HEK293 (cell line): ENCODE results near the gene COA8.

Experiments used
- GLI2 ChIP-seq: fragments of 450-650 bp; formaldehyde crosslinking; IDR thresholded peaks from 2 replicates; pipeline ENCODE4; 2017; ENCODE audit warnings: missing biosample characterization, missing genetic modification characterization, low read depth, borderline replicate concordance
- GLIS2 ChIP-seq: fragments of 450-650 bp; formaldehyde crosslinking; IDR thresholded peaks from 2 replicates; pipeline ENCODE4 v1.5.1; 2016; ENCODE audit warnings: missing biosample characterization, missing genetic modification characterization
- HOXA7 ChIP-seq: sonication (generic); formaldehyde crosslinking; IDR thresholded peaks from 2 replicates; pipeline ENCODE4 v1.8.1; 2022; ENCODE audit warnings: missing genetic modification reagents, borderline replicate concordance
- KLF16 ChIP-seq: fragments of 450-650 bp; formaldehyde crosslinking; IDR thresholded peaks from 2 replicates; pipeline ENCODE4 v1.5.1; 2017; ENCODE audit warnings: missing biosample characterization, missing genetic modification characterization
- OSR2 ChIP-seq: fragments of 450-650 bp; formaldehyde crosslinking; IDR thresholded peaks from 2 replicates; pipeline ENCODE4 v1.5.1; 2016; ENCODE audit warnings: missing biosample characterization, missing genetic modification characterization
- PRDM1 ChIP-seq: fragments of 450-650 bp; formaldehyde crosslinking; IDR thresholded peaks from 2 replicates; pipeline ENCODE4; 2016; ENCODE audit warnings: missing biosample characterization, missing genetic modification characterization
- SCRT1 ChIP-seq: fragments of 450-650 bp; formaldehyde crosslinking; IDR thresholded peaks from 2 replicates; pipeline ENCODE4 v1.5.1; 2016; ENCODE audit warnings: missing biosample characterization, missing genetic modification characterization, borderline replicate concordance
- YY1 ChIP-seq: fragments of 450-650 bp; formaldehyde crosslinking; IDR thresholded peaks from 2 replicates; pipeline ENCODE4 v1.5.1; 2018; ENCODE audit warnings: missing biosample characterization, missing genetic modification characterization
- ZBTB7A ChIP-seq: fragments of 450-650 bp; formaldehyde crosslinking; IDR thresholded peaks from 2 replicates; pipeline ENCODE4 v1.5.1; 2016; ENCODE audit warnings: low read depth, missing biosample characterization, missing genetic modification characterization
- ZIC2 ChIP-seq: fragments of 450-650 bp; formaldehyde crosslinking; IDR thresholded peaks from 2 replicates; pipeline ENCODE4 v1.5.1; 2016; ENCODE audit warnings: missing biosample characterization, missing genetic modification characterization
- ZNF114 ChIP-seq: fragments of 450-650 bp; formaldehyde crosslinking; IDR thresholded peaks from 2 replicates; pipeline ENCODE4 v1.5.0; 2017; ENCODE audit warnings: missing biosample characterization, missing genetic modification characterization
- ZNF155 ChIP-seq: fragments of 450-650 bp; formaldehyde crosslinking; IDR thresholded peaks from 2 replicates; pipeline ENCODE4 v1.5.1; 2016; ENCODE audit warnings: missing biosample characterization, missing genetic modification characterization
- ZNF202 ChIP-seq: fragments of 450-650 bp; formaldehyde crosslinking; IDR thresholded peaks from 2 replicates; pipeline ENCODE4 v1.5.1; 2016; ENCODE audit warnings: missing biosample characterization, missing genetic modification characterization, borderline replicate concordance
- ZNF239 ChIP-seq: fragments of 450-650 bp; formaldehyde crosslinking; IDR thresholded peaks from 2 replicates; pipeline ENCODE4 v1.5.1; 2016; ENCODE audit warnings: missing biosample characterization, missing genetic modification characterization
- ZNF341 ChIP-seq: fragments of 450-650 bp; formaldehyde crosslinking; IDR thresholded peaks from 2 replicates; pipeline ENCODE4; 2016; ENCODE audit warnings: low read depth, missing biosample characterization, missing genetic modification characterization
- ZNF423 ChIP-seq: fragments of 450-650 bp; formaldehyde crosslinking; IDR thresholded peaks from 2 replicates; pipeline ENCODE4 v1.5.1; 2016; ENCODE audit warnings: missing biosample characterization, missing genetic modification characterization
- ZNF555 ChIP-seq: fragments of 450-650 bp; formaldehyde crosslinking; conservative IDR thresholded peaks from 2 replicates; pipeline ENCODE4 v1.5.1; 2017; ENCODE audit warnings: missing biosample characterization, mild to moderate bottlenecking, missing genetic modification characterization, inconsistent platforms
- ZNF561 ChIP-seq: fragments of 450-650 bp; IDR thresholded peaks from 2 replicates; pipeline ENCODE4 v1.5.1; 2018; ENCODE audit warnings: missing biosample characterization, missing genetic modification characterization, borderline replicate concordance
- ZNF585B ChIP-seq: fragments of 450-650 bp; formaldehyde crosslinking; IDR thresholded peaks from 2 replicates; pipeline ENCODE4 v1.5.1; 2016; ENCODE audit warnings: missing biosample characterization, missing genetic modification characterization
- ZNF600 ChIP-seq: fragments of 450-650 bp; formaldehyde crosslinking; IDR thresholded peaks from 2 replicates; pipeline ENCODE4 v1.5.1; 2016; ENCODE audit warnings: missing biosample characterization, missing genetic modification characterization
- ZNF626 ChIP-seq: fragments of 450-650 bp; sonication (Bioruptor Pico); formaldehyde crosslinking; IDR thresholded peaks from 2 replicates; pipeline ENCODE4 v1.5.1; 2018; ENCODE audit warnings: missing biosample characterization, missing genetic modification characterization, inconsistent platforms
- ZNF654 ChIP-seq: fragments of 450-650 bp; formaldehyde crosslinking; IDR thresholded peaks from 2 replicates; pipeline ENCODE4 v1.5.1; 2016; ENCODE audit warnings: low read depth, missing biosample characterization, missing genetic modification characterization
- ZNF701 ChIP-seq: fragments of 450-650 bp; formaldehyde crosslinking; IDR thresholded peaks from 2 replicates; pipeline ENCODE4 v1.5.1; 2016; ENCODE audit warnings: missing biosample characterization, missing genetic modification characterization
- ZNF747 ChIP-seq: fragments of 450-650 bp; formaldehyde crosslinking; IDR thresholded peaks from 2 replicates; pipeline ENCODE4 v1.5.1; 2016; ENCODE audit warnings: missing biosample characterization, missing genetic modification characterization
- ZNF830 ChIP-seq: fragments of 450-650 bp; IDR thresholded peaks from 2 replicates; pipeline ENCODE4 v1.5.0; 2018; ENCODE audit warnings: missing biosample characterization, missing genetic modification characterization, low read depth, mild to moderate bottlenecking, moderate library complexity
- ZXDB ChIP-seq: fragments of 450-650 bp; formaldehyde crosslinking; IDR thresholded peaks from 2 replicates; pipeline ENCODE4 v1.5.1; 2016; ENCODE audit warnings: missing biosample characterization, missing genetic modification characterization
- TF ChIP-seq, protein P1 (sequence below): fragments of 450-650 bp; formaldehyde crosslinking; IDR thresholded peaks from 2 replicates; pipeline ENCODE4 v1.5.1; 2016; ENCODE audit warnings: missing biosample characterization, missing genetic modification characterization
- TF ChIP-seq, protein P2 (sequence below): fragments of 450-650 bp; formaldehyde crosslinking; IDR thresholded peaks from 2 replicates; pipeline ENCODE4 v1.5.1; 2016; ENCODE audit warnings: missing biosample characterization, missing genetic modification characterization
- TF ChIP-seq, protein P3 (sequence below): fragments of 450-650 bp; formaldehyde crosslinking; IDR thresholded peaks from 2 replicates; pipeline ENCODE4 v1.5.0; 2017; ENCODE audit warnings: missing biosample characterization, missing genetic modification characterization, borderline replicate concordance
- TF ChIP-seq, protein P4 (sequence below): fragments of 450-650 bp; formaldehyde crosslinking; IDR thresholded peaks from 2 replicates; pipeline ENCODE4 v1.5.1; 2016; ENCODE audit warnings: missing biosample characterization, missing genetic modification characterization

Gene COA8

DNA sequence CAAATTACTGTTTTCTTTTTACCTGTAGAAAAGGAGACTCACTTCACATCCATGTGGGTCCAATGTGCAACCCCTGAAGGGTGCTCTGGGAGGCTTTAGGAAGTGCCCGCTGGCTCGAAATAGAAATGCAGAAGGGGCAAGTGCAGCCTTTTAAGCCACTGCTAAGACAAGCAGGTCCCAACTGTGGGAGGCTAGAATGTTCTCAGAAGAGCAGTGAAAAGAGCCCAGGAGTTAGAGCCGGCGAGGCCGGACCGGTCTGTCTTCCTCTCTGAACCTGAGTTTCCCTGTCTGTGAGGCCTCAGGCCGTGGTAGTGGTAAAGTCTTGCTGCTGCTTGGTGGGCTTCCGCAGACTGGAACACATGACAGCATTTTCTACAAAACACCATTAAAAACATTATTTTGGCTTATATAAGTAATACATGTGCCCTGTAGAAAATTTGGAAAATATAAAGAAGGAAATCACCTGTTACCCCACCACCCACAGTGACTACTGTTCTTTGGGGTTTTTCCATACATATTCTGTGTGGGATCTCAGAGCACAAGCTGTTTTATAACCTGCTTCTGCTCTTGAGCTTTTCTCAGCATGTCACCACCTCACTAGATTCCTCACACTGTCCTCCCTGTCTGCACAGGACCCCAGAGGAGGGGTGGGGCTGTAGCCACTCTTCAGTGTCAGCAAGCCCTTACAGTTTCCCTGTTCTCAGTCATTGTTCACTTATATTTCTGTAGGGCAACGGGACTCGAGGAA is 46.2 kb upstream of the COA8 start (continued):
- TF ChIP-seq, protein P1, sequence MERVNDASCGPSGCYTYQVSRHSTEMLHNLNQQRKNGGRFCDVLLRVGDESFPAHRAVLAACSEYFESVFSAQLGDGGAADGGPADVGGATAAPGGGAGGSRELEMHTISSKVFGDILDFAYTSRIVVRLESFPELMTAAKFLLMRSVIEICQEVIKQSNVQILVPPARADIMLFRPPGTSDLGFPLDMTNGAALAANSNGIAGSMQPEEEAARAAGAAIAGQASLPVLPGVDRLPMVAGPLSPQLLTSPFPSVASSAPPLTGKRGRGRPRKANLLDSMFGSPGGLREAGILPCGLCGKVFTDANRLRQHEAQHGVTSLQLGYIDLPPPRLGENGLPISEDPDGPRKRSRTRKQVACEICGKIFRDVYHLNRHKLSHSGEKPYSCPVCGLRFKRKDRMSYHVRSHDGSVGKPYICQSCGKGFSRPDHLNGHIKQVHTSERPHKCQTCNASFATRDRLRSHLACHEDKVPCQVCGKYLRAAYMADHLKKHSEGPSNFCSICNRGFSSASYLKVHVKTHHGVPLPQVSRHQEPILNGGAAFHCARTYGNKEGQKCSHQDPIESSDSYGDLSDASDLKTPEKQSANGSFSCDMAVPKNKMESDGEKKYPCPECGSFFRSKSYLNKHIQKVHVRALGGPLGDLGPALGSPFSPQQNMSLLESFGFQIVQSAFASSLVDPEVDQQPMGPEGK (tag by site-specific recombination) = no peak
- TF ChIP-seq, protein P2, sequence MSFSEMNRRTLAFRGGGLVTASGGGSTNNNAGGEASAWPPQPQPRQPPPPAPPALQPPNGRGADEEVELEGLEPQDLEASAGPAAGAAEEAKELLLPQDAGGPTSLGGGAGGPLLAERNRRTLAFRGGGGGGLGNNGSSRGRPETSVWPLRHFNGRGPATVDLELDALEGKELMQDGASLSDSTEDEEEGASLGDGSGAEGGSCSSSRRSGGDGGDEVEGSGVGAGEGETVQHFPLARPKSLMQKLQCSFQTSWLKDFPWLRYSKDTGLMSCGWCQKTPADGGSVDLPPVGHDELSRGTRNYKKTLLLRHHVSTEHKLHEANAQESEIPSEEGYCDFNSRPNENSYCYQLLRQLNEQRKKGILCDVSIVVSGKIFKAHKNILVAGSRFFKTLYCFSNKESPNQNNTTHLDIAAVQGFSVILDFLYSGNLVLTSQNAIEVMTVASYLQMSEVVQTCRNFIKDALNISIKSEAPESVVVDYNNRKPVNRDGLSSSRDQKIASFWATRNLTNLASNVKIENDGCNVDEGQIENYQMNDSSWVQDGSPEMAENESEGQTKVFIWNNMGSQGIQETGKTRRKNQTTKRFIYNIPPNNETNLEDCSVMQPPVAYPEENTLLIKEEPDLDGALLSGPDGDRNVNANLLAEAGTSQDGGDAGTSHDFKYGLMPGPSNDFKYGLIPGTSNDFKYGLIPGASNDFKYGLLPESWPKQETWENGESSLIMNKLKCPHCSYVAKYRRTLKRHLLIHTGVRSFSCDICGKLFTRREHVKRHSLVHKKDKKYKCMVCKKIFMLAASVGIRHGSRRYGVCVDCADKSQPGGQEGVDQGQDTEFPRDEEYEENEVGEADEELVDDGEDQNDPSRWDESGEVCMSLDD (tag by site-specific recombination) = no peak
- TF ChIP-seq HOXA7 = no peak
- 0 out of 2 replicates have a peak, but pooled peaks have one; percentile 11 for TF ChIP-seq PRDM1 (tag by site-specific recombination)
- TF ChIP-seq ZBTB7A (tag by site-specific recombination) = no peak
- TF ChIP-seq ZIC2 = peak; percentile 78
- TF ChIP-seq ZNF626 = no peak
- TF ChIP-seq, protein P3, sequence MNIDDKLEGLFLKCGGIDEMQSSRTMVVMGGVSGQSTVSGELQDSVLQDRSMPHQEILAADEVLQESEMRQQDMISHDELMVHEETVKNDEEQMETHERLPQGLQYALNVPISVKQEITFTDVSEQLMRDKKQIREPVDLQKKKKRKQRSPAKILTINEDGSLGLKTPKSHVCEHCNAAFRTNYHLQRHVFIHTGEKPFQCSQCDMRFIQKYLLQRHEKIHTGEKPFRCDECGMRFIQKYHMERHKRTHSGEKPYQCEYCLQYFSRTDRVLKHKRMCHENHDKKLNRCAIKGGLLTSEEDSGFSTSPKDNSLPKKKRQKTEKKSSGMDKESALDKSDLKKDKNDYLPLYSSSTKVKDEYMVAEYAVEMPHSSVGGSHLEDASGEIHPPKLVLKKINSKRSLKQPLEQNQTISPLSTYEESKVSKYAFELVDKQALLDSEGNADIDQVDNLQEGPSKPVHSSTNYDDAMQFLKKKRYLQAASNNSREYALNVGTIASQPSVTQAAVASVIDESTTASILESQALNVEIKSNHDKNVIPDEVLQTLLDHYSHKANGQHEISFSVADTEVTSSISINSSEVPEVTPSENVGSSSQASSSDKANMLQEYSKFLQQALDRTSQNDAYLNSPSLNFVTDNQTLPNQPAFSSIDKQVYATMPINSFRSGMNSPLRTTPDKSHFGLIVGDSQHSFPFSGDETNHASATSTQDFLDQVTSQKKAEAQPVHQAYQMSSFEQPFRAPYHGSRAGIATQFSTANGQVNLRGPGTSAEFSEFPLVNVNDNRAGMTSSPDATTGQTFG (tag by site-specific recombination) = no peak
- peak; percentile 50; the same call in 1 of the 2 replicates for TF ChIP-seq ZNF341 (tag by site-specific recombination)
- TF ChIP-seq ZNF423 (tag by site-specific recombination) = no peak
- no peak for TF ChIP-seq ZNF555 (tag by site-specific recombination)
- TF ChIP-seq ZNF202 = no peak
- TF ChIP-seq SCRT1 (tag by site-specific recombination) = 0 out of 2 replicates have a peak, but pooled peaks have one; percentile 29
- TF ChIP-seq ZNF701 = no peak
- TF ChIP-seq OSR2 (tag by site-specific recombination) = no peak
- no peak for TF ChIP-seq ZXDB
- no peak for TF ChIP-seq ZNF114 (tag by site-specific recombination)
- TF ChIP-seq ZNF600 (tag by site-specific recombination) = no peak
- no peak for TF ChIP-seq ZNF830
- no peak for TF ChIP-seq GLI2 (tag by site-specific recombination)
- TF ChIP-seq ZNF561 (tag by site-specific recombination) = no peak
- TF ChIP-seq ZNF155 (tag by site-specific recombination) = no peak
- peak; percentile 25; the same call in 1 of the 2 replicates for TF ChIP-seq ZNF585B (tag by site-specific recombination)
- TF ChIP-seq ZNF239 (tag by site-specific recombination) = no peak
- TF ChIP-seq KLF16 (tag by site-specific recombination) = no peak
- no peak for TF ChIP-seq ZNF747 (tag by site-specific recombination)
- no peak for TF ChIP-seq YY1 (tag by site-specific recombination)
- no peak for TF ChIP-seq GLIS2
- TF ChIP-seq, protein P4, sequence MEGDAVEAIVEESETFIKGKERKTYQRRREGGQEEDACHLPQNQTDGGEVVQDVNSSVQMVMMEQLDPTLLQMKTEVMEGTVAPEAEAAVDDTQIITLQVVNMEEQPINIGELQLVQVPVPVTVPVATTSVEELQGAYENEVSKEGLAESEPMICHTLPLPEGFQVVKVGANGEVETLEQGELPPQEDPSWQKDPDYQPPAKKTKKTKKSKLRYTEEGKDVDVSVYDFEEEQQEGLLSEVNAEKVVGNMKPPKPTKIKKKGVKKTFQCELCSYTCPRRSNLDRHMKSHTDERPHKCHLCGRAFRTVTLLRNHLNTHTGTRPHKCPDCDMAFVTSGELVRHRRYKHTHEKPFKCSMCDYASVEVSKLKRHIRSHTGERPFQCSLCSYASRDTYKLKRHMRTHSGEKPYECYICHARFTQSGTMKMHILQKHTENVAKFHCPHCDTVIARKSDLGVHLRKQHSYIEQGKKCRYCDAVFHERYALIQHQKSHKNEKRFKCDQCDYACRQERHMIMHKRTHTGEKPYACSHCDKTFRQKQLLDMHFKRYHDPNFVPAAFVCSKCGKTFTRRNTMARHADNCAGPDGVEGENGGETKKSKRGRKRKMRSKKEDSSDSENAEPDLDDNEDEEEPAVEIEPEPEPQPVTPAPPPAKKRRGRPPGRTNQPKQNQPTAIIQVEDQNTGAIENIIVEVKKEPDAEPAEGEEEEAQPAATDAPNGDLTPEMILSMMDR (tag by site-specific recombination) = no peak
- no peak for TF ChIP-seq ZNF654 (tag by site-specific recombination)
- TF ChIP-seq, all 188 proteins: peak for 6
